Parietal lobe (tissue), 2 donors: ENCODE results near the gene SLC5A5. TPM values are rescaled to one million over a fixed set of nuclear protein-coding genes. Genes with fewer than 3 reads are reported as not detected.

ENCODE experiments used
- small RNA-seq: library from RNA; depleted of rRNA; stranded (forward); fragments of <200 nt; gene quantifications from one replicate; pipeline ENCODE3, GENCODE V24; 2014; ENCODE audit warnings: low replicate concordance
- total RNA-seq: library from RNA; depleted of rRNA; stranded (reverse); fragments of >200 nt; gene quantifications from one replicate; pipeline ENCODE4 v1.2.3, GENCODE V29; 2014

Gene SLC5A5
- total RNA-seq: not detected

GRCh38 chr19:17871878-17872250, at the start of gene SLC5A5:
Gene SLC5A5 (plus strand): TSS chr19:17871945. CDS start chr19:17872320, 375 bp downstream.

GRCh38 chr19:17847538-17848366, 24.0 kb upstream of the SLC5A5 start, which contains the start of gene JAK3:
Gene JAK3 (minus strand): TSS chr19:17847982. CDS start chr19:17844417, 3,565 bp downstream.

GRCh38 chr19:17859533-17860330, 12.0 kb upstream of the SLC5A5 start, which contains the start of gene RPL18A:
Gene RPL18A (plus strand): TSS chr19:17859910. CDS start chr19:17859957, 47 bp downstream.

GRCh38 chr19:17932485-17933338, 61.0 kb downstream of the SLC5A5 start, which contains the start of gene CCDC124:
Gene CCDC124 (plus strand): TSS chr19:17933015. CDS start chr19:17936421, 3,406 bp downstream.

Small RNAs within 50 kb of the gene (small RNA-seq; reads per million reads assigned to genes)
- not detected for gene SNORA68

Other genes starting within 250 kb of the SLC5A5 start
- 48.5 TPM for gene UNC13A, start 183.6 kb upstream of the SLC5A5 start, total RNA-seq
- 41.3 TPM for gene MAP1S, start 152.5 kb upstream of the SLC5A5 start, total RNA-seq
- gene FCHO1, start 120.5 kb upstream of the SLC5A5 start, total RNA-seq: 39.1 TPM
- gene B3GNT3, start 76.8 kb upstream of the SLC5A5 start, total RNA-seq: not detected
- gene INSL3, start 50.4 kb upstream of the SLC5A5 start, total RNA-seq: not detected
- 0.94 TPM for gene JAK3, start 24.0 kb upstream of the SLC5A5 start, total RNA-seq
- 624 TPM for gene RPL18A, start 12.0 kb upstream of the SLC5A5 start, total RNA-seq
- 22.8 TPM for gene CCDC124, start 61.1 kb downstream of the SLC5A5 start, total RNA-seq
- 37.6 TPM for gene KCNN1, start 95.2 kb downstream of the SLC5A5 start, total RNA-seq
- 1.9 TPM for gene ARRDC2, start 136.2 kb downstream of the SLC5A5 start, total RNA-seq
- gene IL12RB1, start 215.0 kb downstream of the SLC5A5 start, total RNA-seq: not detected
- 6.9 TPM for gene MAST3, start 225.8 kb downstream of the SLC5A5 start, total RNA-seq